Measurements from ENCODE around the gene AQP9.
A peak's percentile ranks its signal among the peaks of the same experiment; 100 is the strongest.

Gene AQP9

DNA sequence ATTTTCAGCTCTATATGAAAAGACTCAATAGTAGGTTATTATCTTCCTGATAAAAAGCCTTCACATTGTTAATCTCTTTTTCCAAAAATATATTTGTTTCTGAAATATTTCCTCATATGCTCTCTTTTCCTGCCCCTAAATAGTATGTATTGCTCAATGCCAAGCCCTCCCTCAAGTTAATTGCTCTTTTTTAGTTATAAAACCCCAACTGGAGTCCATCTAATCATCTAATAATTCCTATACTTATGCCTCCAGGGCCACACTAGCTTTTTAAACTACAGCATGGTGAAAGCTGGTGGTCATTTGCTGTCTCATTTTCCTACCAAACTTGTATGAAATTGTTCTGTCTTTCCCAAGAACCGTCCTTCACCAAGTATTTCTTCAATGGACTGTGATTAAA, 26.7 kb downstream of the AQP9 start:
- TF ChIP-seq Cebpa-rat (IDR thresholded peaks at IDR 0.05): no peak
- H3K9ac ChIP-seq: no peak overlapping the region
- no peak overlapping the region for H3K4me3 ChIP-seq
- no peaks in the 10 kb centered on the region for H3K9me3 ChIP-seq (replicated peaks in 1 of 11)
- H3K4me1 ChIP-seq: peaks cover 0 to 45% (median 0%) of the 10 kb centered on the region in 10 experiments; a peak in 6 of 20 replicates
- H3K4me2 ChIP-seq: peak overlapping the region in 3 of 11 experiments; percentile 9 to 71 (median 70); a peak in 2 of 22 replicates
- H3K36me3 ChIP-seq: no peaks in the 10 kb centered on the region
- no peak overlapping the region for H3K27ac ChIP-seq
- H3K27me3 ChIP-seq: no peaks in the 10 kb centered on the region
- H4K20me1 ChIP-seq: no peaks in the 10 kb centered on the region

GRCh38 chr15:58165661-58166060, 27.5 kb downstream of the AQP9 start:
- Histone ChIP-seq H3K9ac (no peak overlapping the region), H3K27ac (peak overlapping the region in 2 of 11 experiments; percentile 20 to 26; a peak in 2 of 22 replicates), H3K4me3 (no peak overlapping the region), H3K4me2 (peak overlapping the region in 2 of 11 experiments; percentile 70 to 71; a peak in 4 of 22 replicates), H3K36me3 (no peaks in the 10 kb centered on the region), H3K9me3 (replicated peaks in 1 of 11) (no peaks in the 10 kb centered on the region), H3K4me1 (peaks cover 0 to 45% (median 0%) of the 10 kb centered on the region in 10 experiments; a peak in 6 of 20 replicates), H3K27me3 (no peaks in the 10 kb centered on the region), H4K20me1 (no peaks in the 10 kb centered on the region)
- TF ChIP-seq Cebpa-rat (IDR thresholded peaks at IDR 0.05): no peak

DNA sequence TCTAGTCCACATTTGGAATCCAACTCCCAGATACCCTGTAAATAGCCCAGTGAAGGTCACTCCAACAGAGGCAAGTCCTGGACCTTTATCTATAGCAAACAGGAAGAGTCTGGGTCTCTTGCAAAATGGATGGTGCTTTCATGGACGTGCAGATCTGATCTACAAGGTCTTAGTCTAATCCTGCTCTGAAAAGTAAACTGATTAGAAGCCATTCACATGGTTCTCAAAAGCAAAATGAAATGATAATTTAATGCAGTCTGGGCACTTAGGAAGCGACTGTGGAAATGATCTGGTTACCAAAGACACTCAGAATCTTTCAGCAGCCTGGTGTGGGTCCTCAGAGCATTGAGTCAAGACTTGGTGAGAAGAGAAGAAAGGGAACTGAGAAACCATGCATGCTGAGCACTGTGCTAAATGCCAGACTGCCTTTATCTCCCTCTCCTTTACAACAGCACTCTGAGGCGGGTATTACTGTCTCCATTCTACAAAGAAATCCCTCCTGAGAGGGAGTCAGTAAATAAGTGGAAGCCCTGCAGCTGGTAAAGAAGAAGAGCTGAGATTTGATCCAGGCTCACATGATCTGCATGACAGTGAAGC, 29.0 kb downstream of the AQP9 start:
- Histone ChIP-seq H3K9me3 (replicated peaks in 1 of 11) (no peaks in the 10 kb centered on the region), H4K20me1 (no peaks in the 10 kb centered on the region), H3K4me2 (peak overlapping the region in 3 of 11 experiments; percentile 27 to 71 (median 70); a peak in 5 of 22 replicates), H3K27me3 (no peaks in the 10 kb centered on the region), H3K4me3 (no peak overlapping the region), H3K27ac (peak overlapping the region in 3 of 11 experiments; percentile 42 to 83 (median 74); a peak in 6 of 22 replicates), H3K9ac (peak overlapping the region in 3 of 11 experiments; percentile 25 to 48 (median 35); a peak in 4 of 22 replicates), H3K4me1 (peaks cover 0 to 45% (median 0%) of the 10 kb centered on the region in 10 experiments; a peak in 6 of 20 replicates), H3K36me3 (no peaks in the 10 kb centered on the region)
- TF ChIP-seq Cebpa-rat (IDR thresholded peaks at IDR 0.05): no peak

DNA sequence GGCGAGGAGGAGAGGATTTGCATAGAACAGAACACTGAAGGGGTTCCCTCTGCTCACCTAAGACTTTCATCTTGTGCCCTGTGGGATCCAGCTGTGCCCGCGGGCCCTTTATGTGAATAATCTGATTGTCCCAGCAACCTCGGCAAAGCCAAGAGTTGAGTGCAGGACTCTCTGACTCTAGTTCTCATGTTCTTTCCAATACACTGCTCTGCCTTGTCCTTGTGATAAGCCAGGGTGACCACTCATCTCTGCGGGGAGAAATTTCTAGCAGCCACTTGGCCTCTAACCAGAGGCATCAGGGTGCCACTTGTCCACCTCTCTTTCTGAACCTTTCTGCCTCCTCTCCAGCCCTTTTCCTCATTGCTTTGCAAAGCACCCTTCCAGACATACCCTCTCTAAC, 31.8 kb downstream of the AQP9 start:
- Histone ChIP-seq H3K4me3 (no peak overlapping the region), H3K4me2 (no peak overlapping the region), H3K4me1 (peaks cover 0 to 38% (median 0%) of the 10 kb centered on the region in 10 experiments; a peak in 6 of 20 replicates), H3K36me3 (no peaks in the 10 kb centered on the region), H3K27ac (no peak overlapping the region), H4K20me1 (no peaks in the 10 kb centered on the region), H3K27me3 (no peaks in the 10 kb centered on the region), H3K9ac (no peak overlapping the region), H3K9me3 (replicated peaks in 1 of 11) (no peaks in the 10 kb centered on the region)
- no peak for TF ChIP-seq Cebpa-rat (IDR thresholded peaks at IDR 0.05)

DNA sequence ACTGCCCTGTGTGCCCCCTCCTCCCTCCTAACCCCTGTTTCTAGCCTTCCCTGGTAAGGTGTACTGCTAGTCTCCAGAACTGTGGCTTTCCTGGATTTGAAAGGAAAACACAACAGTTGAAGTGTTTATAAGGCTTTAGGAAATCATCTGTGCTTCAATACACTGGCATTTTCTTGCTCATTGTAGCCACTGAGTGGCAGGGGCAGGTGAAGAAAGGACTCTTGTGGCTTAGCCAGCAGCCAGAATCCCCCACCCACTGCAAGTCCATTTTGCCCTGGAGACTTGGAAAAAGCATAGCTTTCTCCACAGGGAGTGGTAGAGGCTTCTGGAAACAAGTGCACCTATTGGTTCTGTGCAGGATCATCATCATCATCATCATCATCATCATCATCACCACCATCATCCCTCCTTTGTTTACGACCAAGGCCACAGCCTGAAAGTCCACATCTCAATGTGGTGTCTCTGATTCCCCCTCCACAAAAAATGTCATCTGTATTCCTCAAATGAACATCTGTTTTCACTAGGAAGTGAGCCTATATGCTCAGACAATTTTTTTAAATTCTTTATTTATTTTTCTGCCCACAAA, 33.4 kb downstream of the AQP9 start:
- Histone ChIP-seq H3K4me1 (peaks cover 0 to 22% (median 0%) of the 10 kb centered on the region in 10 experiments; a peak in 6 of 20 replicates), H3K9me3 (replicated peaks in 1 of 11) (no peaks in the 10 kb centered on the region), H3K4me3 (no peak overlapping the region), H3K27me3 (no peaks in the 10 kb centered on the region), H3K4me2 (no peak overlapping the region), H3K27ac (no peak overlapping the region), H3K9ac (no peak overlapping the region), H3K36me3 (no peaks in the 10 kb centered on the region), H4K20me1 (no peaks in the 10 kb centered on the region)
- TF ChIP-seq Cebpa-rat (IDR thresholded peaks at IDR 0.05): no peak

- H3K4me1 ChIP-seq: no peaks in the 10 kb centered on the region; a peak in 1 of 20 replicates
- no peak overlapping the region for H3K9ac ChIP-seq
- H3K27me3 ChIP-seq: no peaks in the 10 kb centered on the region
- no peaks in the 10 kb centered on the region for H3K9me3 ChIP-seq (replicated peaks in 1 of 11)
- no peaks in the 10 kb centered on the region for H4K20me1 ChIP-seq
- TF ChIP-seq Cebpa-rat (IDR thresholded peaks at IDR 0.05): no peak
- no peaks in the 10 kb centered on the region for H3K36me3 ChIP-seq
- H3K4me3 ChIP-seq: no peak overlapping the region
- H3K27ac ChIP-seq: no peak overlapping the region
- H3K4me2 ChIP-seq: no peak overlapping the region
Measured at GRCh38 chr15:58174709-58175108, 36.5 kb downstream of the AQP9 start.

DNA sequence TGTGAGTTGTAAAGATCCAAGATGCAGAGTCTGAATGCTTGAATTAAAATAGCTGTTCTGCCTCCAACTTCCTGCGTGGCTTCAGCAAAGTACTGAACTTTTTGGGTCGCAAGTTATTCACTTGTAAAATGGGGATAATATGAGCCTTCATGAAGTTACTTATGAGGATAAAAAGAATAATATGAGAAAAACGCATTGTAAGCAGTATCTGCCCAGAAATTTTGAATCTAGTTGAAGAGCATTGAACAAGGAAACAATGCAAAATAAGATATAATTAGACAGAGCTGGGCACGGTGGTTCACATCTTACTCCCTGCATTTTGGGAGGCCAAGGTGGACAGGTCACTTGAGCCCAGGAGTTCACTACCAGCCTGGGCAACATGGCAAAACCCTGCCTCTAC, 37.8 kb downstream of the AQP9 start:
- no peak for TF ChIP-seq Cebpa-rat (IDR thresholded peaks at IDR 0.05)
- Histone ChIP-seq H3K4me2 (no peak overlapping the region), H3K9ac (no peak overlapping the region), H3K27ac (no peak overlapping the region), H3K9me3 (replicated peaks in 1 of 11) (no peaks in the 10 kb centered on the region), H3K27me3 (no peaks in the 10 kb centered on the region), H3K4me1 (0 out of 20 replicates have a peak, but pooled peaks cover 0 to 4% (median 0%) of the 10 kb centered on the region in 10 experiments), H4K20me1 (no peaks in the 10 kb centered on the region), H3K4me3 (no peak overlapping the region), H3K36me3 (no peaks in the 10 kb centered on the region)

DNA sequence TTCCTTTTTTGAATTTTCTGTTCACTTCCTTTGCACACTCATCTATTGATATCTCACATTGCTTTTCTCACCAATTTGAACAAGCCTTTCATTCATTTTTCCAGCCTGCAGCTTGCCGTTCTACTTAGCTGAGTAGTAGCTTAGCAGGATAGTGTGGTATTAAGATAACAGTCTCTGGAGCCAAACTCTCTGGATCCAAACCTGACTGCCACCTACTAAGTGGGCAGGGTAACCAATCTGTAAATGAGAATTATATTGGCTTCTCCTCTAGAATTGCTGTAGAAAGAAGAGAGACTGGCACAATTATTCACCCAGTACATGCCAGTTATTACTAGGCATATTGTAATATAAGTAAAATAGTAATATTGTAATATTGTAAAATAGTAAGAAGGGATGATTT, 40.5 kb downstream of the AQP9 start:
- Histone ChIP-seq H3K27ac (no peak overlapping the region), H3K4me3 (no peak overlapping the region), H3K4me2 (no peak overlapping the region), H3K9ac (no peak overlapping the region), H3K9me3 (replicated peaks in 1 of 11) (no peaks in the 10 kb centered on the region), H3K27me3 (no peaks in the 10 kb centered on the region), H3K4me1 (peaks cover 0 to 12% (median 0%) of the 10 kb centered on the region in 10 experiments; a peak in 3 of 20 replicates), H4K20me1 (no peaks in the 10 kb centered on the region), H3K36me3 (no peaks in the 10 kb centered on the region)
- no peak for TF ChIP-seq Cebpa-rat (IDR thresholded peaks at IDR 0.05)

DNA sequence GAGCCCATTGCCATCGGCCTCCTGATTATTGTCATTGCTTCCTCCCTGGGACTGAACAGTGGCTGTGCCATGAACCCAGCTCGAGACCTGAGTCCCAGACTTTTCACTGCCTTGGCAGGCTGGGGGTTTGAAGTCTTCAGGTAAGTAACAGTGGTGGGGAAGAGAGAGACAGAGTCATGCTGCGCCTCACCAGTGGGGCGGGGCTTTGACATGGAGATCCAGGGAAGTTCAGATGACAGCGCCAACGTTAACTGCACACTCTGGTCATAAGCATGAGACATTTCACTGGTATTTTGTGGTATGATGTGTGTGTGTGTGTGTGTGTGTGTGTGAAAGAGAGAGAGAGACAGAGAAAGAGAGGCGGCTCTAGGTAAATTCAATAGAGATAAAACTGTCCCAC, 41.0 kb downstream of the AQP9 start:
- Histone ChIP-seq H3K36me3 (no peaks in the 10 kb centered on the region), H3K4me2 (no peak overlapping the region), H3K27me3 (no peaks in the 10 kb centered on the region), H4K20me1 (no peaks in the 10 kb centered on the region), H3K4me1 (peaks cover 0 to 12% (median 0%) of the 10 kb centered on the region in 10 experiments; a peak in 3 of 20 replicates), H3K4me3 (no peak overlapping the region), H3K27ac (no peak overlapping the region), H3K9ac (no peak overlapping the region), H3K9me3 (replicated peaks in 1 of 11) (no peaks in the 10 kb centered on the region)
- TF ChIP-seq Cebpa-rat (IDR thresholded peaks at IDR 0.05): no peak

Data from BLaER1 treated with 17β-estradiol and CSF1 and Interleukin-3, amounts not matched to agents 10 nM and 100 nM (cell line).